Measurements from ENCODE around the gene EML3. TPM values are rescaled to one million over a fixed set of nuclear protein-coding genes. Genes with fewer than 3 reads are reported as not detected.

Gene EML3
- 23.8 and 38.6 TPM in 2 replicates for total RNA-seq

GRCh38 chr11:62612366-62613290, at the start of gene EML3, which contains the start of gene ROM1:
Gene EML3 (minus strand): TSS chr11:62612775. CDS start chr11:62612457, 318 bp downstream.
Gene ROM1 (plus strand): TSS chr11:62613257. CDS start chr11:62613282, 25 bp downstream.

GRCh38 chr11:62645946-62646824, 33.6 kb upstream of the EML3 start, which contains the start of gene GANAB:
Gene GANAB (minus strand): TSS chr11:62646613. CDS start chr11:62646599, 14 bp downstream.

GRCh38 chr11:62621567-62622470, 9.2 kb upstream of the EML3 start, which contains the start of gene B3GAT3:
Gene B3GAT3 (minus strand): TSS chr11:62621986. CDS start chr11:62621947, 39 bp downstream.

GRCh38 chr11:62601372-62602140, 11.0 kb downstream of the EML3 start, which contains the start of gene MTA2:
Gene MTA2 (minus strand): TSS chr11:62601865. CDS start chr11:62601450, 415 bp downstream.

GRCh38 chr11:62591448-62592145, 21.0 kb downstream of the EML3 start, which contains the start of gene TUT1:
Gene TUT1 (minus strand): TSS chr11:62591523. CDS start chr11:62591485, 38 bp downstream.

GRCh38 chr11:62573592-62574362, 38.8 kb downstream of the EML3 start, which contains the start of gene EEF1G:
Gene EEF1G (minus strand): TSS chr11:62573891. CDS start chr11:62573842, 49 bp downstream.

Other genes starting within 250 kb of the EML3 start
- not detected in 2 replicates for gene SCGB1A1, start 193.7 kb downstream of the EML3 start, total RNA-seq
- 498 and 644 TPM in 2 replicates for gene AHNAK, start 66.0 kb downstream of the EML3 start, total RNA-seq
- gene EEF1G, start 38.9 kb downstream of the EML3 start, total RNA-seq: 1,318 and 1,351 TPM in 2 replicates
- gene TUT1, start 21.3 kb downstream of the EML3 start, total RNA-seq: 8.7 and 9.2 TPM in 2 replicates
- 70.8 and 86.8 TPM in 2 replicates for gene MTA2, start 10.9 kb downstream of the EML3 start, total RNA-seq
- 3.1 and 5.8 TPM in 2 replicates for gene ROM1, start 482 bp upstream of the EML3 start, total RNA-seq
- 48.9 and 82.7 TPM in 2 replicates for gene B3GAT3, start 9.2 kb upstream of the EML3 start, total RNA-seq
- 612 and 660 TPM in 2 replicates for gene GANAB, start 33.8 kb upstream of the EML3 start, total RNA-seq
- gene INTS5, start 40.5 kb upstream of the EML3 start, total RNA-seq: 24.5 and 26.9 TPM in 2 replicates
- 13.4 and 18.3 TPM in 2 replicates for gene C11orf98, start 52.4 kb upstream of the EML3 start, total RNA-seq
- 4.2 and 4.5 TPM in 2 replicates for gene CSKMT, start 52.5 kb upstream of the EML3 start, total RNA-seq
- gene UQCC3, start 58.9 kb upstream of the EML3 start, total RNA-seq: 6.6 and 7.5 TPM in 2 replicates
- gene LBHD1, start 59.5 kb upstream of the EML3 start, total RNA-seq: 3.0 and 3.9 TPM in 2 replicates
- gene UBXN1, start 66.3 kb upstream of the EML3 start, total RNA-seq: 80.9 and 85.2 TPM in 2 replicates
- 3.3 and 4.9 TPM in 2 replicates for gene LRRN4CL, start 76.8 kb upstream of the EML3 start, total RNA-seq
- gene BSCL2, start 94.6 kb upstream of the EML3 start, total RNA-seq: 54.8 and 59.1 TPM in 2 replicates
- 0.13 TPM in 1 of 2 replicates, not detected in the other for gene GNG3, start 94.9 kb upstream of the EML3 start, total RNA-seq
- gene HNRNPUL2, start 114.7 kb upstream of the EML3 start, total RNA-seq: 13.3 and 15.4 TPM in 2 replicates
- 27.5 and 28.9 TPM in 2 replicates for gene TTC9C, start 115.7 kb upstream of the EML3 start, total RNA-seq
- gene ZBTB3, start 141.4 kb upstream of the EML3 start, total RNA-seq: 10.3 and 11.7 TPM in 2 replicates
- gene POLR2G, start 148.8 kb upstream of the EML3 start, total RNA-seq: 51.6 and 51.7 TPM in 2 replicates
- gene TAF6L, start 158.6 kb upstream of the EML3 start, total RNA-seq: 19.3 and 27.2 TPM in 2 replicates
- 48.9 and 50.0 TPM in 2 replicates for gene TMEM179B, start 174.6 kb upstream of the EML3 start, total RNA-seq
- gene TMEM223, start 179.2 kb upstream of the EML3 start, total RNA-seq: 13.3 and 16.2 TPM in 2 replicates
- 26.1 and 39.4 TPM in 2 replicates for gene NXF1, start 192.7 kb upstream of the EML3 start, total RNA-seq
- gene STX5, start 219.3 kb upstream of the EML3 start, total RNA-seq: 35.5 and 44.3 TPM in 2 replicates
- gene TEX54, start 220.1 kb upstream of the EML3 start, total RNA-seq: not detected in 2 replicates
- gene WDR74, start 226.8 kb upstream of the EML3 start, total RNA-seq: 25.4 and 46.1 TPM in 2 replicates

Data from smooth muscle cell of the pulmonary artery (primary cell).